H1 (cell line): ENCODE results near the gene TCERG1L. TPM values are rescaled to one million over a fixed set of nuclear protein-coding genes. Genes with fewer than 3 reads are reported as not detected.

ENCODE experiments used
- CTCF ChIA-PET: fragments of 300-600 bp; sonication (Branson Sonifier 250); formaldehyde crosslinking; loops from one replicate; lab custom pipeline; 2021; ENCODE audit not compliant: partially characterized antibody; lab: Charles Lee
- POLR2A ChIA-PET: fragments of 300-600 bp; sonication (Branson Sonifier 250); formaldehyde crosslinking; loops from one replicate; lab custom pipeline; 2021; ENCODE audit warnings: inconsistent platforms; ENCODE audit not compliant: partially characterized antibody; lab: Charles Lee
- DNase-seq, 2 experiments: peaks; one replicate each; pipeline versions ENCODE4 v3.0.0 to v3.0.0-alpha.2; 2010 to 2022; ENCODE audit warnings: low spot score in 2 of 2, low read depth in 1 of 2, mixed read lengths in 1 of 2
- FAIRE-seq: peaks from 2 replicates; lab custom pipeline; 2011; peaks lifted over from hg19 to GRCh38; lab: Jason Lieb, UNC
- H2AFZ ChIP-seq: 2 replicates; pipeline ENCODE4 v1.8.1; 2012; ENCODE audit warnings: low read length, inconsistent platforms
- H2AK5ac ChIP-seq: 2 replicates; pipeline ENCODE4 v1.6.1; 2013; ENCODE audit warnings: low read depth, low read length
- H2BK120ac ChIP-seq: replicated peaks from 2 replicates; pipeline ENCODE3; 2013; ENCODE audit warnings: low read depth, low read length, inconsistent platforms
- H2BK12ac ChIP-seq: 2 replicates; pipeline ENCODE4 v1.6.1; 2013; ENCODE audit warnings: low read depth, low read length
- H2BK15ac ChIP-seq: 2 replicates; pipeline ENCODE4 v1.6.1; 2013; ENCODE audit warnings: low read length
- H2BK20ac ChIP-seq: 2 replicates; pipeline ENCODE4 v1.6.1; 2013; ENCODE audit warnings: low read length
- H2BK5ac ChIP-seq: 2 replicates; pipeline ENCODE4 v1.6.1; 2013; ENCODE audit warnings: low read depth, low read length
- H3K14ac ChIP-seq: 2 replicates; pipeline ENCODE4 v1.6.1; 2013; ENCODE audit warnings: inconsistent platforms; ENCODE audit not compliant: insufficient read length
- H3K18ac ChIP-seq: 2 replicates; pipeline ENCODE4 v1.6.1; 2013; ENCODE audit warnings: low read length; ENCODE audit errors: extremely low read depth
- H3K23ac ChIP-seq: 2 replicates; pipeline ENCODE4 v1.6.1; 2013; ENCODE audit warnings: inconsistent platforms; ENCODE audit not compliant: insufficient read length
- H3K23me2 ChIP-seq: 2 replicates; pipeline ENCODE4 v1.6.1; 2013; ENCODE audit warnings: low read depth, low read length
- H3K27ac ChIP-seq: 2 replicates; pipeline ENCODE4 v1.6.1; 2011; ENCODE audit warnings: low read depth, low read length, inconsistent platforms
- H3K27me3 ChIP-seq, 4 experiments: replicated peaks in 1 of 4; 1 replicate in 1 of 4; 2 replicates in 3 of 4; pipeline versions ENCODE4 v1.6.1 to v1.8.1; 2011 to 2013; ENCODE audit warnings: low read length in 3 of 4, mild to moderate bottlenecking in 3 of 4, inconsistent platforms in 2 of 4, mixed read lengths in 2 of 4, moderate library complexity in 1 of 4; ENCODE audit not compliant: control insufficient read depth in 3 of 4, insufficient read depth in 3 of 4; ENCODE audit errors: extremely low read depth in 1 of 4
- H3K36me3 ChIP-seq, 4 experiments: 2 replicates each; pipeline versions ENCODE4 v1.6.1 to v1.8.1; 2011 to 2013; ENCODE audit warnings: mild to moderate bottlenecking in 4 of 4, low read length in 3 of 4, moderate library complexity in 2 of 4, control low read depth in 1 of 4, inconsistent platforms in 1 of 4; ENCODE audit not compliant: insufficient read depth in 4 of 4, control insufficient read depth in 2 of 4
- H3K4ac ChIP-seq: replicated peaks from 2 replicates; pipeline ENCODE3; 2013; ENCODE audit warnings: low read length, low read depth, mixed read lengths, inconsistent platforms; ENCODE audit not compliant: insufficient read length
- H3K4me1 ChIP-seq, 4 experiments: replicated peaks in 1 of 4; 1 replicate in 1 of 4; 2 replicates in 3 of 4; pipeline versions ENCODE4 v1.6.1 to v1.8.1; 2011 to 2013; ENCODE audit warnings: low read length in 3 of 4, inconsistent platforms in 2 of 4, mixed read lengths in 1 of 4; ENCODE audit not compliant: insufficient read depth in 4 of 4, control insufficient read depth in 3 of 4
- H3K4me2 ChIP-seq, 2 experiments: 2 replicates each; pipeline versions ENCODE4 v1.6.1 to v1.8.1; 2011 to 2013; ENCODE audit warnings: low read depth in 2 of 2, low read length in 2 of 2, control low read depth in 1 of 2, inconsistent platforms in 1 of 2, mild to moderate bottlenecking in 1 of 2; ENCODE audit not compliant: insufficient read depth in 1 of 2
- H3K4me3 ChIP-seq, 4 experiments: fragments of 200-600, 300-600 bp in 1 of 4; sonication (generic), shearing (Covaris generic), sonication (Bioruptor Twin) in 1 of 4; 2 replicates each; pipeline versions ENCODE4 v1.5.1 to v1.8.1; 2011 to 2016; ENCODE audit warnings: low read length in 4 of 4, low read depth in 3 of 4, control low read depth in 2 of 4, inconsistent platforms in 2 of 4, mild to moderate bottlenecking in 2 of 4, mixed read lengths in 1 of 4, moderate library complexity in 1 of 4; ENCODE audit not compliant: insufficient read depth in 2 of 4; ENCODE audit errors: extremely low read depth in 1 of 4
- H3K56ac ChIP-seq: replicated peaks from 2 replicates; pipeline ENCODE3; 2013; ENCODE audit warnings: low read depth, mild to moderate bottlenecking, mixed read lengths, low read length, inconsistent platforms; ENCODE audit not compliant: insufficient read length
- H3K79me1 ChIP-seq: 2 replicates; pipeline ENCODE4 v1.6.1; 2013; ENCODE audit warnings: low read depth, low read length, control low read depth
- H3K79me2 ChIP-seq, 2 experiments: 2 replicates each; pipeline versions ENCODE4 v1.6.1 to v1.8.1; 2012 to 2013; ENCODE audit warnings: low read length in 2 of 2, mild to moderate bottlenecking in 2 of 2, inconsistent platforms in 1 of 2; ENCODE audit not compliant: insufficient read depth in 2 of 2, control insufficient read depth in 1 of 2
- H3K9ac ChIP-seq, 4 experiments: replicated peaks in 1 of 4; 1 replicate in 1 of 4; 2 replicates in 3 of 4; pipeline versions ENCODE4 v1.6.1 to v1.8.1; 2011 to 2013; ENCODE audit warnings: low read depth in 3 of 4, low read length in 3 of 4, control low read depth in 2 of 4, mild to moderate bottlenecking in 2 of 4, moderate library complexity in 2 of 4, inconsistent platforms in 1 of 4; ENCODE audit errors: extremely low read depth in 1 of 4
- H3K9me3 ChIP-seq, 2 experiments: 2 replicates each; pipeline versions ENCODE4 v1.6.1 to v1.8.1; 2012 to 2013; ENCODE audit warnings: mild to moderate bottlenecking in 2 of 2, moderate library complexity in 2 of 2, control low read depth in 1 of 2, inconsistent platforms in 1 of 2, low read depth in 1 of 2, low read length in 1 of 2, mixed read lengths in 1 of 2; ENCODE audit not compliant: insufficient read depth in 2 of 2
- H4K20me1 ChIP-seq, 2 experiments: replicated peaks in 1 of 2; 2 replicates each; pipeline versions ENCODE3 to v1.8.1; 2011 to 2013; ENCODE audit warnings: inconsistent platforms in 2 of 2, low read length in 2 of 2, mild to moderate bottlenecking in 1 of 2; ENCODE audit not compliant: insufficient read depth in 2 of 2, control insufficient read depth in 1 of 2
- H4K5ac ChIP-seq: 2 replicates; pipeline ENCODE4 v1.6.1; 2013; ENCODE audit warnings: low read length, low read depth, mixed read lengths, inconsistent platforms; ENCODE audit not compliant: insufficient read length
- H4K8ac ChIP-seq: 2 replicates; pipeline ENCODE4 v1.8.0; 2013; ENCODE audit warnings: mild to moderate bottlenecking, moderate library complexity, low read length, inconsistent platforms; ENCODE audit not compliant: insufficient read depth; ENCODE audit errors: extremely low read depth
- H4K91ac ChIP-seq: replicated peaks from 2 replicates; pipeline ENCODE3; 2013; ENCODE audit warnings: low read length, mixed read lengths, inconsistent platforms; ENCODE audit not compliant: insufficient read length
- ASH2L ChIP-seq: fragments of 200-600, 300-600 bp; sonication (generic); IDR thresholded peaks from one replicate; pipeline ENCODE4 v1.7.1; 2017; ENCODE audit warnings: low read length
- ATF2 ChIP-seq: IDR thresholded peaks from 2 replicates; pipeline ENCODE4 v1.6.1; 2012; ENCODE audit warnings: low read length, inconsistent platforms
- GABPA ChIP-seq: IDR thresholded peaks from 2 replicates; pipeline ENCODE4 v1.6.1; 2011; ENCODE audit warnings: mild to moderate bottlenecking, low read length, moderate library complexity, borderline replicate concordance; ENCODE audit not compliant: insufficient read depth
- KDM4A ChIP-seq: IDR thresholded peaks from one replicate; pipeline ENCODE4 v1.7.1; 2012; ENCODE audit warnings: low read depth, mild to moderate bottlenecking, moderate library complexity, low read length, inconsistent platforms; ENCODE audit not compliant: severe bottlenecking
- PHF8 ChIP-seq: fragments of 200-600 bp; sonication (generic); conservative IDR thresholded peaks from 2 replicates; pipeline ENCODE4 v1.7.1; 2012; ENCODE audit warnings: low read depth, mild to moderate bottlenecking, inconsistent platforms, low read length, moderate library complexity
- POLR2A ChIP-seq, 2 experiments: IDR thresholded peaks; 1 replicate in 1 of 2; 2 replicates in 1 of 2; pipeline ENCODE4 v1.6.1; 2011; ENCODE audit warnings: low read depth in 2 of 2, low read length in 2 of 2, mild to moderate bottlenecking in 2 of 2; ENCODE audit errors: control extremely low read depth in 1 of 2
- POU5F1 ChIP-seq: IDR thresholded peaks from 2 replicates; pipeline ENCODE4 v1.6.1; 2011; ENCODE audit warnings: low read depth, mild to moderate bottlenecking, low read length, moderate library complexity
- SIN3A ChIP-seq, 2 experiments: IDR thresholded peaks in 1 of 2; conservative IDR thresholded peaks in 1 of 2; 2 replicates each; pipeline ENCODE4 v1.6.1; 2011 to 2012; ENCODE audit warnings: low read length in 2 of 2, improper control_type of control experiment in 1 of 2, low read depth in 1 of 2, mild to moderate bottlenecking in 1 of 2
- SP4 ChIP-seq: IDR thresholded peaks from 2 replicates; pipeline ENCODE4 v1.6.1; 2012; ENCODE audit warnings: low read length, inconsistent platforms
- YY1 ChIP-seq: IDR thresholded peaks from 2 replicates; pipeline ENCODE4 v1.6.1; 2011; ENCODE audit warnings: low read depth, mild to moderate bottlenecking, low read length
- ZNF274 ChIP-seq: IDR thresholded peaks from 2 replicates; pipeline ENCODE4 v1.7.0; 2012; ENCODE audit warnings: low read length, borderline replicate concordance; ENCODE audit errors: extremely low read depth
- WGBS, 2 experiments: shearing (Covaris generic) in 1 of 2; methylation state at CpG; one replicate each; pipeline versions ENCODE4 v1.1.6 to v1.1.7; 2013 to 2015; ENCODE audit warnings: low lambda C conversion rate in 2 of 2, mixed read lengths in 2 of 2, inconsistent platforms in 1 of 2, low coverage in 1 of 2, missing lambda C conversion rate in 1 of 2; ENCODE audit not compliant: insufficient replicate concordance in 2 of 2, insufficient coverage in 1 of 2, insufficient read length in 1 of 2; ENCODE audit errors: extremely low coverage in 1 of 2, missing lambda C conversion rate in 1 of 2; 5-methylcytosine and 5-hydroxymethylcytosine counted together
- polyA plus RNA-seq, 7 experiments: library from polyadenylated mRNA; depleted of rRNA in 3 of 7; stranded (reverse) in 5 of 7; unstranded in 2 of 7; fragments of >200 nt in 5 of 7; fragments of 200-250 nt in 2 of 7; gene quantifications; 1 replicate in 5 of 7; 2 replicates in 1 of 7; 4 replicates in 1 of 7; pipeline versions ENCODE4 v1.2.1 to v1.2.3, GENCODE V29; 2011 to 2013; ENCODE audit warnings: missing spikeins in 2 of 7, mixed read lengths in 2 of 7
- total RNA-seq: library from RNA; stranded (reverse); fragmentation: NEBNext Ultra II Directional; extraction: Animal tissue kit (Norgen Biotek cat#: 25700); gene quantifications from 2 replicates; pipeline ENCODE4 v1.2.1, GENCODE V29; 2021

Gene TCERG1L
- total and polyA plus RNA-seq, 2 of the 8 experiments (the other 6 are each of a cell fraction or from before 2014, with no cell fraction given), result 3.9 to 6.9 TPM

- no peak overlapping the region for H3K18ac ChIP-seq
- H3K4ac ChIP-seq, result no peak overlapping the region
- no peak overlapping the region for H3K23ac ChIP-seq
- WGBS, 2 experiments, result 90% methylated on average over 22 of the region's 22 CpGs; no CpG with 5 or more reads in 1 of the 2 experiments
- H3K23me2 ChIP-seq, result no peaks in the 10 kb centered on the region
- H3K4me1 ChIP-seq, result peaks cover 0 to 10% (median 6%) of the 10 kb centered on the region in 4 experiments; a peak in 5 of 7 replicates
- H4K91ac ChIP-seq, result no peak overlapping the region
- H2BK12ac ChIP-seq, result no peak overlapping the region
- H4K8ac ChIP-seq, result no peak overlapping the region
- ChIA-PET POLR2A (no interaction called here), CTCF (no interaction called here)
- no peak overlapping the region for H2BK120ac ChIP-seq
- no peak overlapping the region for H2BK15ac ChIP-seq
- no peak overlapping the region for H2AFZ ChIP-seq
- H3K4me2 ChIP-seq, result no peak overlapping the region
- no peak overlapping the region for H2AK5ac ChIP-seq
- no peak overlapping the region for H3K27ac ChIP-seq
- no peak overlapping the region for H3K9ac ChIP-seq
- no peak overlapping the region for H2BK5ac ChIP-seq
- no peaks in the 10 kb centered on the region for H3K9me3 ChIP-seq
- DNase-seq (no peak), FAIRE-seq (no peak)
- H3K14ac ChIP-seq, result no peak overlapping the region
- H4K20me1 ChIP-seq, result no peaks in the 10 kb centered on the region
- no peaks in the 10 kb centered on the region for H3K36me3 ChIP-seq
- H2BK20ac ChIP-seq, result no peak overlapping the region
- no peak overlapping the region for H3K56ac ChIP-seq
- no peak overlapping the region for H4K5ac ChIP-seq
- no peaks in the 10 kb centered on the region for H3K79me2 ChIP-seq
- H3K4me3 ChIP-seq, result no peak overlapping the region
- no peaks in the 10 kb centered on the region for H3K27me3 ChIP-seq
- no peaks in the 10 kb centered on the region; the same call in 1 of the 2 replicates for H3K79me1 ChIP-seq
- TF ChIP-seq YY1, result no peak
- TF ChIP-seq ATF2, result no peak
- no peak for TF ChIP-seq KDM4A
- no peak for TF ChIP-seq SP4
- no peak for TF ChIP-seq GABPA
- no peak for TF ChIP-seq ASH2L
- TF ChIP-seq POLR2A (IDR thresholded peaks at IDR 0.05; ENCODE audit: control extremely low read depth in 1 of 2, low read depth in 2 of 2, low read length in 2 of 2), result no peak
- TF ChIP-seq ZNF274, result no peak
- TF ChIP-seq SIN3A (conservative IDR thresholded peaks at IDR 0.05 in 1 of 2, IDR thresholded peaks at IDR 0.05 in 1 of 2; ENCODE audit: low read depth in 1 of 2, low read length in 2 of 2), result no peak
- TF ChIP-seq POU5F1, result no peak
- no peak for TF ChIP-seq PHF8
These were observed 57.3 kb downstream of the TCERG1L start for GRCh38 chr10:131253931-131254858.
